ENCODE measurements around the gene SPATA25.
"Not testable (repeated sequence)": the region's sequence is repeated elsewhere in the genome, so short reads cannot be mapped to it uniquely, and the experiment has no call there.

The SPATA25 gene

GRCh38 chr20:45887346-45887715, at the start of gene SPATA25:
SPATA25 (minus strand) TSS chr20:45887622; CDS start chr20:45887590, 32 bp downstream.
- no peak for DNase-seq

GRCh38 chr20:45935416-45936046, 48.1 kb upstream of the SPATA25 start:
- DNase-seq, result peak in 1 of 56 donors; percentile 10

- peak; percentile 80 to 98 (median 95) for DNase-seq
Observed at GRCh38 chr20:45934586-45935415, 47.4 kb upstream of the SPATA25 start, which contains the start of gene PCIF1. PCIF1 (plus strand) TSS chr20:45934683; CDS start chr20:45939000, 4,317 bp downstream.

GRCh38 chr20:45934046-45934585, 46.7 kb upstream of the SPATA25 start:
- peak in 35 of 56 donors; percentile 54 to 94 (median 82) for DNase-seq

- DNase-seq, result peak in 52 of 56 donors; percentile 12 to 81 (median 61)
Observed at GRCh38 chr20:45933266-45934045, 46.0 kb upstream of the SPATA25 start.

- not testable (repeated sequence) for DNase-seq
Observed at GRCh38 chr20:45931680-45932079, 44.3 kb upstream of the SPATA25 start.

GRCh38 chr20:45927071-45927878, 39.9 kb upstream of the SPATA25 start:
- DNase-seq, result no peak

- DNase-seq, result no peak
Observed at GRCh38 chr20:45926731-45927070, 39.3 kb upstream of the SPATA25 start.

- DNase-seq, result no peak
Observed at GRCh38 chr20:45925821-45926506, 38.5 kb upstream of the SPATA25 start.

- peak in 8 of 56 donors; percentile 6 to 31 (median 12) for DNase-seq
Observed at GRCh38 chr20:45924391-45925261, 37.2 kb upstream of the SPATA25 start.

- no peak for DNase-seq
Observed at GRCh38 chr20:45921337-45922189, 34.1 kb upstream of the SPATA25 start.

GRCh38 chr20:45920462-45921336, 33.3 kb upstream of the SPATA25 start:
- DNase-seq, result no peak

- no peak for DNase-seq
Observed at GRCh38 chr20:45919542-45920399, 32.3 kb upstream of the SPATA25 start.

- DNase-seq, result no peak
Observed at GRCh38 chr20:45918779-45919537, 31.5 kb upstream of the SPATA25 start.

GRCh38 chr20:45918182-45918737, 30.8 kb upstream of the SPATA25 start:
- peak in 2 of 56 donors; percentile 15 to 17 for DNase-seq
